ENCODE results near the gene MTG2.

DNA sequence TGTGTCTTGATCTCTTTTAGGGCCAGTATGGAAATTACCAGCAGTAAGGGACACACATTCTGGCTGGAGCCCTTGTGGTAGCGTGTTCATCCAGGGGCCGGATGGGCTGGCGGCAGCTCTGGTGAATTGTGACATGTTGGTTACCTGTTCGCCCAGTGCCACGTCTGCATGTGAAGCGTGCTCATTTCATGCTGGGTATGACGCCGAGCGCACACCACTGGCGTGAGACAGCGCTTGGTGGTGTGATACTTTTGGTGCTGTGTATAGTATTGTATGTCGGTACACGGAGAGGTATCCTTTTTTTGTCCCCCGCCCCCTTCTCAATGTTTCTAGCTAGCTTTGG, 3.7 kb upstream of the MTG2 start:
- TF ChIP-seq, protein P1, sequence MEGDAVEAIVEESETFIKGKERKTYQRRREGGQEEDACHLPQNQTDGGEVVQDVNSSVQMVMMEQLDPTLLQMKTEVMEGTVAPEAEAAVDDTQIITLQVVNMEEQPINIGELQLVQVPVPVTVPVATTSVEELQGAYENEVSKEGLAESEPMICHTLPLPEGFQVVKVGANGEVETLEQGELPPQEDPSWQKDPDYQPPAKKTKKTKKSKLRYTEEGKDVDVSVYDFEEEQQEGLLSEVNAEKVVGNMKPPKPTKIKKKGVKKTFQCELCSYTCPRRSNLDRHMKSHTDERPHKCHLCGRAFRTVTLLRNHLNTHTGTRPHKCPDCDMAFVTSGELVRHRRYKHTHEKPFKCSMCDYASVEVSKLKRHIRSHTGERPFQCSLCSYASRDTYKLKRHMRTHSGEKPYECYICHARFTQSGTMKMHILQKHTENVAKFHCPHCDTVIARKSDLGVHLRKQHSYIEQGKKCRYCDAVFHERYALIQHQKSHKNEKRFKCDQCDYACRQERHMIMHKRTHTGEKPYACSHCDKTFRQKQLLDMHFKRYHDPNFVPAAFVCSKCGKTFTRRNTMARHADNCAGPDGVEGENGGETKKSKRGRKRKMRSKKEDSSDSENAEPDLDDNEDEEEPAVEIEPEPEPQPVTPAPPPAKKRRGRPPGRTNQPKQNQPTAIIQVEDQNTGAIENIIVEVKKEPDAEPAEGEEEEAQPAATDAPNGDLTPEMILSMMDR (IDR thresholded peaks at IDR 0.05; ENCODE audit: low read depth, low read length) = no peak
- TF ChIP-seq EZH2phosphoT487 (IDR thresholded peaks at IDR 0.05; ENCODE audit: low read depth) = no peak
